Mesodermal cell (in vitro differentiated cells): ENCODE results near the gene HEATR3.

Experiments used
- H3K27ac ChIP-seq: 2 replicates; pipeline ENCODE4 v1.7.0; 2013; ENCODE audit warnings: mild to moderate bottlenecking, low read depth, low read length, moderate library complexity; ENCODE audit not compliant: severe bottlenecking
- H3K36me3 ChIP-seq: 2 replicates; pipeline ENCODE4 v1.7.1; 2013; ENCODE audit warnings: mild to moderate bottlenecking, low read length, moderate library complexity; ENCODE audit not compliant: control insufficient read depth, insufficient read depth
- H3K4me1 ChIP-seq: one replicate; pipeline ENCODE4 v1.7.1; 2013; ENCODE audit warnings: mild to moderate bottlenecking, low read length; ENCODE audit not compliant: insufficient read depth, control insufficient read depth, poor library complexity, severe bottlenecking
- H3K4me3 ChIP-seq: 2 replicates; pipeline ENCODE4 v1.7.0; 2013; ENCODE audit warnings: low read length, control low read depth, mild to moderate bottlenecking; ENCODE audit not compliant: insufficient read depth, poor library complexity, severe bottlenecking; ENCODE audit errors: extremely low read depth
- H3K9me3 ChIP-seq: 2 replicates; pipeline ENCODE4 v1.7.1; 2013; ENCODE audit warnings: mild to moderate bottlenecking, low read length, moderate library complexity; ENCODE audit not compliant: control insufficient read depth
- WGBS, 2 experiments: methylation state at CpG; one replicate each; pipeline ENCODE4 v1.1.5; 2013; ENCODE audit warnings: missing lambda C conversion rate in 2 of 2; ENCODE audit not compliant: insufficient coverage in 2 of 2; 5-methylcytosine and 5-hydroxymethylcytosine counted together

Gene HEATR3

DNA sequence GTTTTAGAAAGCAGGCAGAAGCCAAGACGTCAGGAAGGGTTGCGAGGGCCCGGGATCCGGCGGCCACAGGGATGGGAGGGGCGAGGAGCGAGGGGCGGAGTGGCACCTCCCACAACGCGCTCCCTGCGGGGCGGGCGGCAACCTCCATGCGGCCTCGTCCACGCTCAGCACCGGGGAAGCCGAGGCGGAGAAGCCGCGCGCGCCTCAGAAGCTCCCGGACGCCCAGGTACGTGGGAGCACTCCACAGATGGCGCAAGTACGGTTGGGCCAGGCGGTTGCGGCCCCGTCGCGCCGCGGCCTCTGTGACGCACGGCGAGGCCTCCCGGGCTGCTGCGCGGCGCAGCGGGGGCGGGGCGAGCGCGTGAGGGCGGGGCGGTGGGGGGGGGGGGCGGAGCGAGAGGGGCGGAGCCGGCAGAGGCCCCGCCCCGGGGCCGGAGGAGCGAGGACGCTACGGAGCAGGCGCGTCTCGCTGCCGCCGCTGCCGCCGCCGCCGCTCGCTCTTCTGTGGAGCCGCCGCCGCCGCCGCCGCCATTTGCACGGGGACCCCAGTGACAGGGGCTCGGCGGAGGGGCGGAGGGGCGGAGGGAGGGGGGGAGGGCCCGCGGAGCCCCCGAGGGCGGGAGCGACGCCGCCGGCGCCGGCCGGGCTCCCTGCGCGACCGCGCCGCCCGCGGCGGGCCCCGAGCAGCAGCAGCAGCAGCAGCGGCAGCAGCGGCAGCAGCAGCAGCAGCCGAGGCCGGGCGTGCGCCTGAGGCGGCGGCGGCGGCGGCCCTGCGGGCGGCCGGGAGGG is 87.2 kb downstream of the HEATR3 start, which contains the start of gene TENT4B:
Gene TENT4B, plus strand, starts transcription at position 500 of the 789 bp plus-strand sequence. CDS start 316 bp downstream, outside the sequence.
- WGBS, 2 experiments: 0 to 1% methylated on average over 18 to 69 of the region's 114 CpGs

DNA sequence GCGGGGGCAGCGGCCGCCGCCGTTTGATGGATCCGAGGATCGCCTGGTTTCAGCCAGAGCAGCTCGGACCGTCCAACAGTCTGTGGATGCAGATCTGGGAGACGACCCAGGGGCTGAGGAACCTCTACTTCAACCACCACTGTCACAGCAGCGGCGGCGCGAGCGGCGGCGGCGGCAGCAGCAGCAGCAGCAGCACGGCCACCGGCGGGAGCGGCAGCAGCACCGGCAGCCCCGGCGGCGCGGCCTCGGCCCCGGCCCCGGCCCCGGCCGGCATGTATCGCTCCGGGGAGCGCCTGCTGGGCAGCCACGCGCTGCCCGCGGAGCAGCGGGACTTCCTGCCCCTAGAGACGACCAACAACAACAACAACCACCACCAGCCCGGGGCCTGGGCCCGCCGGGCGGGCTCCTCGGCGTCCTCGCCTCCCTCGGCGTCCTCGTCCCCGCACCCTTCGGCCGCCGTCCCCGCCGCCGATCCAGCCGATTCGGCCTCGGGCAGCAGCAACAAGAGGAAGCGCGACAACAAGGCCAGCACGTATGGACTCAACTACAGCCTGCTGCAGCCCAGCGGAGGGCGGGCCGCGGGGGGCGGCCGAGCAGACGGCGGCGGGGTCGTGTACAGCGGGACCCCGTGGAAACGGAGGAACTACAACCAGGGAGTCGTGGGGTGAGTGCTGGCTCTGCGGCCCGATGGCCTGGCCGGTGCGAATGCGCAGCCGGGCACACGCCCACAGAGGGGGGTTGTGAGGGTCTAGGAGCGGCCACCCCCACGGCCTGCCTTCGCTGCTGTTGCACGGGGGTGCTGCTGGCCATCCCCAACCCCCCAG is 88.0 kb downstream of the HEATR3 start:
- 1% methylated on average over 62 to 69 of the region's 89 CpGs for WGBS, 2 experiments
- peak overlapping the region; percentile 62 for H3K27ac ChIP-seq
- H3K4me3 ChIP-seq: peak overlapping the region; percentile 76
- peaks cover 15% of the 10 kb centered on the region for H3K4me1 ChIP-seq
- H3K9me3 ChIP-seq: no peaks in the 10 kb centered on the region
- peaks cover 4% of the 10 kb centered on the region for H3K36me3 ChIP-seq

More for the DNA sequence above, 87.2 kb downstream of the HEATR3 start, which contains the start of gene TENT4B:
- Histone ChIP-seq H3K27ac (peak within 1 kb of the TSS; percentile 87), H3K4me1 (peaks cover 15% of the 10 kb centered on the region), H3K4me3 (peak within 1 kb of the TSS; percentile 76), H3K9me3 (no peaks in the 10 kb centered on the region), H3K36me3 (no peaks in the 10 kb centered on the region)

DNA sequence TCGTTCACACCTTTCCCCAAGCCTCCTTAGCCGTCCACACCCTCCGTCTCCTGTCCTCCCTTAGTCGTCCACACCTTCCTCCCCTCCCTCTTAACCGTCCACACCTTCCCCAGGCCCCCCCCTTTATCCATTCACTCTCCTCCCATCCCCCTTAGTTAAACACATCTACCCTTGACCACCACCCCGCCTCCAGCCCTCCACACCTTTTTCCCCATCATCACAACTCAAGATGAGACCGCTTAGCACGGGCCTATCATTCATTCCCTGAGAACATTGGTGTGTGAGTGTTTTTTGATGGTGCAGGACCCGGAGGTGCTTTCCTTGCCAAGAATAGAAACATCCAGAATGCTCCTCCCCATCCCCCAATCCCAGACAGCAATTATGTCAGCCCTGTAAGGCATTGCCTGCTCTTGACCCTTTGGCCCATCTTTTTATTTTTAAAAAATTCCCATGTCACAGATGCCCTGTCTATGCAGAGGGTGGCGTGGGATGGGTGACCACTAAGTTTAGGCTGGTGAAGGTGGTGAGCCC is 88.7 kb downstream of the HEATR3 start:
- Histone ChIP-seq H3K9me3 (no peaks in the 10 kb centered on the region), H3K4me1 (peaks cover 15% of the 10 kb centered on the region), H3K27ac (no peak overlapping the region), H3K4me3 (peak overlapping the region; percentile 76), H3K36me3 (peaks cover 4% of the 10 kb centered on the region)
- WGBS, 2 experiments: 2 to 16% methylated on average over 4 to 5 of the region's 10 CpGs

DNA sequence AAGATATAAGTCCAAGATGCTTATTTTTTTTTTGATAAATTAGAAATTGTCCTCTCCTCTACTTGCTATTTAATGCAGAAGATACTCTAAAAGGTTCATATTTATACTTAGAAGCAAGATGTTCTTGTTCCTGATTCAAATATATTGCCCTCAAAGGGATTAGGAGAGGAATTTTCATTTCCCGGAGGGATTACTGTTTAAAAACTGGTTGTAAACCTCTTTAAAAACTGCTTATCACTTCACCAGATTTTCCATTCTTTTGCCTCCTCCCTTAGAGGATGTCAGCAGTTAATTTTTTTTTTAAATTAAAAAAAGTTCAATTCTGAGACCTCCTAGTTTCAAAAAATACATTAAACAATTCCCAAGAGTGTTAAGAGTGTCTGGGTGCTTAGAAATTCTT is 90.2 kb downstream of the HEATR3 start:
- peaks cover 4% of the 10 kb centered on the region for H3K36me3 ChIP-seq
- no peak overlapping the region for H3K4me3 ChIP-seq
- H3K9me3 ChIP-seq: no peaks in the 10 kb centered on the region
- peaks cover 24% of the 10 kb centered on the region for H3K4me1 ChIP-seq
- no peak overlapping the region for H3K27ac ChIP-seq
- no CpG with 5 or more reads among the region's 1 CpG for WGBS, 2 experiments
